Uterus (tissue), 2 donors: ENCODE measurements around the gene RAB34.

Experiments used
- CTCF ChIP-seq, 4 experiments: fragments of 200-600 bp in 2 of 4; fragments of 450-650 bp in 2 of 4; sonication (generic) in 2 of 4; IDR thresholded peaks; one replicate each; pipeline ENCODE4 v1.5.1; 2016 to 2019; ENCODE audit warnings: antibody characterized with exemption in 4 of 4, mild to moderate bottlenecking in 2 of 4, moderate library complexity in 1 of 4
- POLR2A ChIP-seq, 2 donors: fragments of 450-650 bp; IDR thresholded peaks; one replicate each; pipeline ENCODE4 v1.6.1; 2016; ENCODE audit warnings: antibody characterized with exemption in 2 of 2, mild to moderate bottlenecking in 1 of 2, moderate library complexity in 1 of 2

GRCh38 chr17:28716740-28717577, 709 bp downstream of the RAB34 start:
- TF ChIP-seq CTCF (IDR thresholded peaks at IDR 0.05) (no peak), POLR2A (IDR thresholded peaks at IDR 0.05) (no peak)
